SK-N-SH (cell line): ENCODE data around the gene FAM174B. TPM values are rescaled to one million over a fixed set of nuclear protein-coding genes. Genes with fewer than 3 reads are reported as not detected.

ENCODE experiments used
- CTCF ChIA-PET: fragments of 300-600, 350-600 bp; formaldehyde crosslinking; extraction: SDS; loops from one replicate; lab custom pipeline; 2021; lab: Yijun Ruan, JAX
- POLR2A ChIA-PET: fragments of 350-600 bp; sonication (Branson Sonifier 250); formaldehyde crosslinking; extraction: SDS; loops from one replicate; lab custom pipeline; 2020; ENCODE audit warnings: antibody characterized with exemption, inconsistent platforms; lab: Yijun Ruan, JAX
- DNase-seq: peaks from one replicate; pipeline ENCODE4 v3.0.0; 2012
- H2AFZ ChIP-seq: fragments of 200-600 bp; sonication (generic); 2 replicates; pipeline ENCODE4 v1.8.1; 2016; ENCODE audit warnings: antibody characterized with exemption, mild to moderate bottlenecking, low read depth
- H3F3A ChIP-seq: fragments of 200-600 bp; sonication (generic); replicated peaks from 2 replicates; pipeline ENCODE3; 2016; ENCODE audit warnings: antibody characterized with exemption, mild to moderate bottlenecking; ENCODE audit not compliant: insufficient read depth
- H3K27ac ChIP-seq, 2 experiments: fragments of 200-500 bp in 1 of 2; fragments of 200-600 bp in 1 of 2; sonication (Bioruptor generic) in 1 of 2; sonication (generic), shearing (Covaris generic) in 1 of 2; 2 replicates each; pipeline versions ENCODE4 v1.5.1 to v1.6.1; 2014 to 2016; ENCODE audit warnings: low read depth in 2 of 2, inconsistent platforms in 1 of 2, low read length in 1 of 2, mild to moderate bottlenecking in 1 of 2, mixed read lengths in 1 of 2
- H3K27me3 ChIP-seq: fragments of 200-600 bp; sonication (generic), shearing (Covaris generic); 2 replicates; pipeline ENCODE4 v1.6.1; 2016; ENCODE audit warnings: mixed run types; ENCODE audit not compliant: insufficient read depth
- H3K36me3 ChIP-seq, 2 experiments: fragments of 200-500 bp in 1 of 2; fragments of 200-600 bp in 1 of 2; sonication (Bioruptor generic) in 1 of 2; sonication (generic) in 1 of 2; replicated peaks in 1 of 2; 2 replicates each; pipeline versions ENCODE3 to v1.5.1; 2014 to 2016; ENCODE audit warnings: low read length in 1 of 2, mild to moderate bottlenecking in 1 of 2; ENCODE audit not compliant: insufficient read depth in 2 of 2, control insufficient read depth in 1 of 2
- H3K4me1 ChIP-seq, 2 experiments: fragments of 200-500 bp in 1 of 2; fragments of 200-600 bp in 1 of 2; sonication (Bioruptor generic) in 1 of 2; sonication (generic), shearing (Covaris generic) in 1 of 2; 2 replicates each; pipeline versions ENCODE4 v1.5.1 to v1.6.1; 2014 to 2016; ENCODE audit warnings: low read depth in 1 of 2, low read length in 1 of 2, mixed run types in 1 of 2; ENCODE audit not compliant: insufficient read depth in 2 of 2, control insufficient read depth in 1 of 2
- H3K4me2 ChIP-seq: fragments of 200-600 bp; sonication (generic), shearing (Covaris generic); 2 replicates; pipeline ENCODE4 v1.6.1; 2017; ENCODE audit warnings: mixed run types
- H3K4me3 ChIP-seq, 2 experiments: fragments of 200-500 bp in 1 of 2; fragments of 200-600 bp in 1 of 2; sonication (Bioruptor generic) in 1 of 2; sonication (generic), shearing (Covaris generic) in 1 of 2; 2 replicates each; pipeline versions ENCODE4 v1.5.1 to v1.8.1; 2014 to 2016; ENCODE audit warnings: low read depth in 2 of 2, inconsistent platforms in 1 of 2, low read length in 1 of 2, mild to moderate bottlenecking in 1 of 2, mixed read lengths in 1 of 2, moderate library complexity in 1 of 2
- H3K79me2 ChIP-seq: fragments of 200-600 bp; sonication (generic); 2 replicates; pipeline ENCODE4 v1.8.1; 2017; ENCODE audit warnings: mild to moderate bottlenecking; ENCODE audit not compliant: insufficient read depth
- H3K9ac ChIP-seq: fragments of 200-600 bp; sonication (generic); 2 replicates; pipeline ENCODE4 v1.6.1; 2017; ENCODE audit warnings: mixed run types
- H3K9me2 ChIP-seq: fragments of 200-600 bp; sonication (generic); 2 replicates; pipeline ENCODE4 v1.6.1; 2017; ENCODE audit warnings: mixed run types
- H3K9me3 ChIP-seq: fragments of 200-600 bp; sonication (generic); 2 replicates; pipeline ENCODE4 v1.6.1; 2017; ENCODE audit warnings: mixed run types, mild to moderate bottlenecking, moderate library complexity
- H4K20me1 ChIP-seq: fragments of 200-600 bp; sonication (generic); 2 replicates; pipeline ENCODE4 v1.6.1; 2017; ENCODE audit warnings: mild to moderate bottlenecking, mixed run types; ENCODE audit not compliant: insufficient read depth
- CHD2 ChIP-seq: fragments of 150-350 bp; IDR thresholded peaks from 2 replicates; pipeline ENCODE4 v1.6.1; 2018; ENCODE audit warnings: low read length; ENCODE audit not compliant: partially characterized antibody
- ELF1 ChIP-seq: IDR thresholded peaks from 2 replicates; pipeline ENCODE4 v1.4.0; 2012
- EP300 ChIP-seq, 2 experiments: IDR thresholded peaks; 2 replicates each; pipeline versions ENCODE4 v1.4.0 to v1.6.1; 2012; ENCODE audit warnings: borderline replicate concordance in 1 of 2, low read depth in 1 of 2, low read length in 1 of 2
- EZH2phosphoT487 ChIP-seq: fragments of 200-600 bp; sonication (generic); IDR thresholded peaks from 2 replicates; pipeline ENCODE4 v1.6.1; 2017; ENCODE audit warnings: low read depth, mixed run types, mild to moderate bottlenecking, antibody characterized with exemption, moderate library complexity, borderline replicate concordance
- FOSL2 ChIP-seq: IDR thresholded peaks from 2 replicates; pipeline ENCODE4 v1.4.0; 2012; ENCODE audit warnings: low read depth, mild to moderate bottlenecking, moderate library complexity, borderline replicate concordance
- FOXJ3 ChIP-seq: sonication (generic); formaldehyde crosslinking; IDR thresholded peaks from 2 replicates; pipeline ENCODE4 v1.5.1; 2020; ENCODE audit warnings: mild to moderate bottlenecking, missing genetic modification reagents
- GABPA ChIP-seq: IDR thresholded peaks from 2 replicates; pipeline ENCODE4 v1.4.0; 2012; ENCODE audit warnings: low read depth, mild to moderate bottlenecking
- GATA2 ChIP-seq: sonication (generic); formaldehyde crosslinking; IDR thresholded peaks from 2 replicates; pipeline ENCODE4 v1.5.0; 2020; ENCODE audit warnings: mild to moderate bottlenecking, missing genetic modification reagents
- MEF2A ChIP-seq: IDR thresholded peaks from 2 replicates; pipeline ENCODE4 v1.4.0; 2012; ENCODE audit warnings: low read depth, borderline replicate concordance
- NFIC ChIP-seq: IDR thresholded peaks from 2 replicates; pipeline ENCODE4 v1.4.0; 2012; ENCODE audit warnings: borderline replicate concordance
- RAD21 ChIP-seq: IDR thresholded peaks from 2 replicates; pipeline ENCODE4 v1.6.1; 2012; ENCODE audit warnings: mild to moderate bottlenecking, low read length
- RCOR1 ChIP-seq: fragments of 150-350 bp; IDR thresholded peaks from 2 replicates; pipeline ENCODE4 v1.6.1; 2017; ENCODE audit warnings: antibody characterized with exemption, low read length
- RFX5 ChIP-seq: IDR thresholded peaks from 2 replicates; pipeline ENCODE4 v1.6.1; 2012; ENCODE audit warnings: mild to moderate bottlenecking, improper control_type of control experiment, low read length
- RXRA ChIP-seq: IDR thresholded peaks from 2 replicates; pipeline ENCODE4 v1.4.0; 2012; ENCODE audit warnings: low read depth, mild to moderate bottlenecking, borderline replicate concordance
- SMC3 ChIP-seq: IDR thresholded peaks from 2 replicates; pipeline ENCODE4 v1.6.1; 2012; ENCODE audit warnings: low read depth, low read length, improper control_type of control experiment
- TCF12 ChIP-seq: IDR thresholded peaks from 2 replicates; pipeline ENCODE4 v1.4.0; 2012
- TEAD4 ChIP-seq: IDR thresholded peaks from 2 replicates; pipeline ENCODE4 v1.4.0; 2012; ENCODE audit warnings: mild to moderate bottlenecking, borderline replicate concordance; ENCODE audit not compliant: insufficient read depth
- WGBS: methylation state at CpG from one replicate; pipeline ENCODE4 v1.1.6; 2017; ENCODE audit warnings: low lambda C conversion rate; 5-methylcytosine and 5-hydroxymethylcytosine counted together
- polyA plus RNA-seq, 3 experiments: library from polyadenylated mRNA; depleted of rRNA; stranded (reverse); fragments of >200 nt; gene quantifications; 2 replicates each; pipeline ENCODE4 v1.2.3, GENCODE V29; 2012
- TF ChIP-seq, protein P1 (sequence below): IDR thresholded peaks from 2 replicates; pipeline ENCODE4 v1.4.0; 2012; ENCODE audit warnings: low read depth
- TF ChIP-seq, protein P2 (sequence below): IDR thresholded peaks from 2 replicates; pipeline ENCODE4 v1.4.0; 2012; ENCODE audit warnings: low read depth, borderline replicate concordance

Gene FAM174B
- polyA plus RNA-seq, 1 of the 3 experiments (the other 2 are of a cell fraction), result 0.30 TPM

DNA sequence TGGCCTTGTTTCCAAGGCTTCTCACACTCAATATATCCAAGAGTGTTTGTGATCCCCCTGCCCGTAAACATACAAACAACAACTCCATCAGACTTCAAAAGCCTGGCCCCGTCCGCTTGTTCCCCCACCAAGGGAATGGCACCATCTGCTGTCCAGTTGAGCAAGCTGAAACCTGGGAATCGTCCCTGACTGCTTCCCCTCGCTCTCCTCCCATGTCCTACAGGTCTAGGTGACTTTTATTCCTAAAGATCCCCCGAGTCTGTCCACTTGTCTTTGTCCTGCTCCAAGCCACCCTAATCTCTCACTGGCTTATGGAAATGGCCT is 27.9 kb upstream of the FAM174B start:
- DNase-seq, result no peak

DNA sequence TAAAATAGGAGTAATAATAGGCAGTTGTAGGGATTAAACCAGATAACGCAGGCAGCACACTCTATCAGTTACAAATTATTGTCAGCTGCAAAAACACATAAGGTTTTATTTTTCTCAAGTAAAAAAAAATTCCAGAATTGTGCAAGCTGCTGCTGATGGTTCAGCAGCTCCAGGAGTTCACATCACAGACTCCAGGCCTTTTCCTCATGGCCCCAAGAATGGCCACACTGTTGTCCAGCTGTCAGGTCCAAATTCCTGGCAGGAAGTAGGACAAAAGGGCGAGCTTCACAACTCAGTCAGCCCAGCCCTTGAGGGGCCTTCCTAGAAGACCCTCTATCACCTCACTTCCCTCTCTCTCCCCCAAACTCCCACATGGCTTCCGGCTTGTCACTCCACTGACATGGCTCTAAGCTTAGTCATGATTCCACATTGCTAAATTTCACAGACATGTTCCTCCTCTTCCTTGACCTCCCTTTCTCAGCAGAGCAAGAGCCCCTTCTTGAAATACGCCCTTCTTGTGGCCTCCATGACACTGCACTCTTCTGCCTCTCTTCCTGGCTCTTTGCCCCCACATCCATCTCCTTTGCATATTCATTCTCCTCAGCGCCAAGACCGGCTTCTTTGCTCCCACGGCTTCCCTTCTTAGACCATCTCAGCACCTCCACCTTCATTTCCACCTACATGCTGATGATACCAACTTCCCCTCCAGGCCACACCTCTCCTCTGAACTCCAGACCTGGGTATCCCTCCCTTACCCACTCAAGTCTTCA is 27.4 kb upstream of the FAM174B start:
- DNase-seq, result no peak
- no peaks in the 10 kb centered on the region for H3K9me3 ChIP-seq
- WGBS, result 38% methylated on average over 7 of the region's 7 CpGs
- TF ChIP-seq RCOR1 (peak; percentile 50; the same call in 1 of the 2 replicates), FOXJ3 (no peak)
- no peak overlapping the region for H3K27ac ChIP-seq
- no peak overlapping the region for H2AFZ ChIP-seq
- H3K36me3 ChIP-seq, result no peaks in the 10 kb centered on the region
- H3K9me2 ChIP-seq, result no peaks in the 10 kb centered on the region
- peak overlapping the region in 1 of 2 experiments; percentile 43; a peak in 1 of 4 replicates for H3K4me3 ChIP-seq
- peaks cover 0 to 4% of the 10 kb centered on the region in 2 experiments; a peak in 2 of 4 replicates for H3K4me1 ChIP-seq
- no peak overlapping the region for H3K9ac ChIP-seq
- no peaks in the 10 kb centered on the region for H3F3A ChIP-seq
- no peaks in the 10 kb centered on the region for H3K79me2 ChIP-seq
- ChIA-PET POLR2A (interaction anchor here (0.6 kb wide), 1 partner anchor 12 kb away, joined by 3 read pairs; no protein-coding TSS in a partner anchor), CTCF (interaction anchor here (0.6 to 2.0 kb wide), 5 partner anchors 9 to 411 kb away, joined by 3 to 6 read pairs (median 4); no protein-coding TSS in a partner anchor)
- H3K4me2 ChIP-seq, result no peak overlapping the region
- no peaks in the 10 kb centered on the region for H3K27me3 ChIP-seq
- H4K20me1 ChIP-seq, result no peaks in the 10 kb centered on the region

More for the DNA sequence above, 27.9 kb upstream of the FAM174B start:
- H3K9me2 ChIP-seq, result no peaks in the 10 kb centered on the region
- H3K4me2 ChIP-seq, result no peak overlapping the region
- no peaks in the 10 kb centered on the region for H4K20me1 ChIP-seq
- TF ChIP-seq EP300 (IDR thresholded peaks at IDR 0.05; ENCODE audit: borderline replicate concordance in 1 of 2, low read depth in 1 of 2, low read length in 1 of 2) (no peak), TCF12 (no peak), RXRA (no peak), SMC3 (0 out of 2 replicates have a peak, but pooled peaks have one; percentile 18), RAD21 (peak; percentile 54)
- TF ChIP-seq, all 33 proteins: peak for 2
- ChIA-PET CTCF (interaction anchor here (1.5 to 2.0 kb wide), 2 partner anchors 8 to 162 kb away, joined by 4 to 6 read pairs; no protein-coding TSS in a partner anchor), POLR2A (interaction anchor here (0.6 kb wide), 1 partner anchor 13 kb away, joined by 3 read pairs; no protein-coding TSS in a partner anchor)
- H3K4me1 ChIP-seq, result peaks cover 0 to 4% of the 10 kb centered on the region in 2 experiments; a peak in 2 of 4 replicates
- peak overlapping the region in 1 of 2 experiments; percentile 43; a peak in 1 of 4 replicates for H3K4me3 ChIP-seq
- no peaks in the 10 kb centered on the region for H3K36me3 ChIP-seq
- H3K27ac ChIP-seq, result no peak overlapping the region
- no peaks in the 10 kb centered on the region for H3K9me3 ChIP-seq
- no peak overlapping the region for H3K9ac ChIP-seq
- no peaks in the 10 kb centered on the region for H3K79me2 ChIP-seq
- H2AFZ ChIP-seq, result no peak overlapping the region
- no peaks in the 10 kb centered on the region for H3K27me3 ChIP-seq
- no peaks in the 10 kb centered on the region for H3F3A ChIP-seq
- 43% methylated on average over 6 of the region's 6 CpGs for WGBS

DNA sequence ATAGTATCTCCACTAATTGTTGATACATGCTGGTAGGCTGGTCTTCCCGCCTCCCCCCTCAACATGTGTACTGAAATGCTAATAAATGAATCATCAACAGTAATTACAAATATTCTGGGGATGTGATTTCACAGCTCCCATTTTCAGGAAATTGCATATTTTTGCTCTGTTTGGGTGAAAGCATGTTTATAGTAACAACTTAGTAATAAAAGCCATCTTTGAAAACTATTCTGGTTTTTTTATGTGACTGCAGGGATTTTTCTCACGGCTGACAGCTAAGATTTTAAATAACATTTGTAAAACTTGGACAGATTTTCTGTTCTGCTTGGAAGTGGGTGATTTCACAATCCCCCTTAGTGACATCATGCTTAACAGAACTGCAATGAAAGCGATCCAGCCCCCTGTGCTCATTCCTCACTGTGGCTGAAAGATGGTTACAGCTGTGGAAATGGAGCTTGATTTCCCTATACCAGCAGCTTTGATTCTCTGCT is 25.6 kb upstream of the FAM174B start:
- POLR2A ChIA-PET, result no interaction called here
- no peak overlapping the region for H2AFZ ChIP-seq
- 16% methylated on average over 3 of the region's 3 CpGs for WGBS
- no peak overlapping the region for H3K27ac ChIP-seq
- no peaks in the 10 kb centered on the region for H3K9me3 ChIP-seq
- CTCF ChIA-PET, result interaction anchor here (0.9 to 2.6 kb wide), 4 partner anchors 11 to 69 kb away, joined by 3 to 10 read pairs (median 4); no protein-coding TSS in a partner anchor
- no peaks in the 10 kb centered on the region for H3K9me2 ChIP-seq
- H3K4me1 ChIP-seq, result peaks cover 0 to 4% of the 10 kb centered on the region in 2 experiments; a peak in 2 of 4 replicates
- no peaks in the 10 kb centered on the region for H3K79me2 ChIP-seq
- no peaks in the 10 kb centered on the region for H4K20me1 ChIP-seq
- no peak for DNase-seq
- no peak overlapping the region for H3K4me2 ChIP-seq
- H3F3A ChIP-seq, result no peaks in the 10 kb centered on the region
- no peaks in the 10 kb centered on the region for H3K27me3 ChIP-seq
- H3K9ac ChIP-seq, result no peak overlapping the region
- H3K36me3 ChIP-seq, result no peaks in the 10 kb centered on the region
- H3K4me3 ChIP-seq, result no peak overlapping the region
- TF ChIP-seq TCF12, result no peak
- TF ChIP-seq EZH2phosphoT487, result no peak
- no peak for TF ChIP-seq RFX5
- TF ChIP-seq RXRA, result no peak
- no peak for TF ChIP-seq EP300 (IDR thresholded peaks at IDR 0.05; ENCODE audit: borderline replicate concordance in 1 of 2, low read depth in 1 of 2, low read length in 1 of 2)
- TF ChIP-seq ELF1, result no peak
- TF ChIP-seq RAD21, result no peak
- TF ChIP-seq, protein P1, sequence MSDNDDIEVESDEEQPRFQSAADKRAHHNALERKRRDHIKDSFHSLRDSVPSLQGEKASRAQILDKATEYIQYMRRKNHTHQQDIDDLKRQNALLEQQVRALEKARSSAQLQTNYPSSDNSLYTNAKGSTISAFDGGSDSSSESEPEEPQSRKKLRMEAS, result no peak
- TF ChIP-seq TEAD4, result no peak
- TF ChIP-seq, protein P2, sequence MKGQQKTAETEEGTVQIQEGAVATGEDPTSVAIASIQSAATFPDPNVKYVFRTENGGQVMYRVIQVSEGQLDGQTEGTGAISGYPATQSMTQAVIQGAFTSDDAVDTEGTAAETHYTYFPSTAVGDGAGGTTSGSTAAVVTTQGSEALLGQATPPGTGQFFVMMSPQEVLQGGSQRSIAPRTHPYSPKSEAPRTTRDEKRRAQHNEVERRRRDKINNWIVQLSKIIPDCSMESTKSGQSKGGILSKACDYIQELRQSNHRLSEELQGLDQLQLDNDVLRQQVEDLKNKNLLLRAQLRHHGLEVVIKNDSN, result no peak
- TF ChIP-seq GABPA, result no peak
- no peak for TF ChIP-seq FOSL2
- TF ChIP-seq MEF2A, result no peak
- TF ChIP-seq NFIC, result no peak
- TF ChIP-seq SMC3, result no peak
- no peak for TF ChIP-seq CHD2
- TF ChIP-seq GATA2 (CRISPR knock-in tag), result no peak
